NCI-H226 (cell line): ENCODE data around the gene MUC5B.
"Not testable (repeated sequence)": the region's sequence is repeated elsewhere in the genome, so short reads cannot be mapped to it uniquely, and the experiment has no call there.

ENCODE experiments used
- DNase-seq: peaks from one replicate; pipeline ENCODE4 v3.0.0-alpha.2; 2015

Gene MUC5B

GRCh38 chr11:1203505-1204271 lies 19.2 kb upstream of the MUC5B start:
- peak; percentile 19 for DNase-seq

DNA sequence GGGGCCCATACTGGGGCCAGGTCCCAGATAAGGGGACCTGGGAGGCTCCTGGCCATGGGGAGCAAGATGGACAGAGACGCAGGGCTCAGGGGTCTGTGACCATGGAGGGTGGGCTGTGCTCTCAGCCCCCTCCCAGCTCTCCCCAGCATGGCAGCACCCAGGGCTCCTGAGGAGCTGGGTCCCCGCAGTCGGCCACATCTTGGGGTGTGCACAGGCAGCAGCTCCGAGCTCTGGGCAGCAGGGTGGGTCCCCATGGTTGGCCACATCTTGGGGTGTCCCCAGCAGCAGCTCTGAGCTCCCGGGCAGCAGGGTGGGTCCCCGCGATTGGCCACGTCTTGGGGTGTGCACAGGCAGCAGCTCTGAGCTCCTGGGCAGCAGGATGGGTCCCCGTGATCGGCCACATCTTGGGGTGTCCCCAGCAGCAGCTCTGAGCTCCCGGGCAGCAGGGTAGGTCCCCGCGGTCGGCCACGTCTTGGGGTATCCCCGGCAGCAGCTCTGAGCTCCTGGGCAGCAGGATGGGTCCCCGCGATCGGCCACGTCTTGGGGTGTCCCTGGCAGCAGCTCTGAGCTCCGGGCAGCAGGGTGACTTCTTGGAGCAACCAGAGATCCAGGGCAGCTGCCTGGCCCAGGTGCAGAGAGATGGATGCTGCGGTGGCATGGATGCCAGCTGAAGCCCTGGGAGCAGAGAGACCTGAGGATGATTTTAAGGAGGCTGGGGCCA lies 18.3 kb upstream of the MUC5B start:
- no peak for DNase-seq

DNA sequence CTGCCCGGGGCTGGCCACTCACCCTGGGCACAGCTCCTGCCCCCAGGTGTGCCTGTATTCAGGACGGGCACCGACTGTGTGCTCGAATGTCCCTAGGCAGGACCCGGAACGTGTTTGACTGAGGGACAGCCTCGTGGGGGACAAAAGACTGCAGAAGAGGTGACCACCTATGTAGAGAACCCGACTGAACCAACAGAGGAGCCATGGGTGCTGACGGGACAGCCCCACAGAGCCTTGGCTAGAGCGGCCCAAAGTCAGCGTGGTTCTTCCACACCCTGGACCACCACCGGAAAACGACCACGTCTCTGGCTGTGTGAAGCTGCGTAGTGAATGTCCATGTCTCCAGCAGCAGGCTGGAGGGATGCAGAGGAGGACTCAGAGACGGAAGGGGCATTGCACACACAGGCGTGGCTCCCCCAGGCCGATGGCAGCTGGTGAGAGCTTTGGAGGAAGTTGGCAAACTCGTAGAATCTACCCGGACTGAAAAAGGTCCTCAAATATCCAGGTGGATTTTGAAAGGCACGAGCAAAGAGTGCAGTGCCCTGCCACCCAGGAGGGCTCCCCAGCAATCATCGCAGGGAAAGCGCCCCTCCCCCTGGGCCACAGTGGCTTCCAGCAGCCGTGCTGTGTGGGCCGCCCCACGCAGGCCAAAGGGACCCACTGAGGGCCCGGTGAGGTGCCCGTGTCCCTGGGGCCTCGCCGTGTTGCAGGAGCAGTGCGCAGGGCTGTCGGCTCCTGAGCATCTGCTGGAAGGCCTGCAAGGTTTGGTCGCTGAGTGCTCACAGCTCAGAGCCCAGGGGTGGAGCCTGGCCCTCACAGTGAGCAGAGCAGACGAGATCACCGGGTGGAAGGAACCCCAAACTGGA lies 17.5 kb upstream of the MUC5B start:
- no peak for DNase-seq

DNA sequence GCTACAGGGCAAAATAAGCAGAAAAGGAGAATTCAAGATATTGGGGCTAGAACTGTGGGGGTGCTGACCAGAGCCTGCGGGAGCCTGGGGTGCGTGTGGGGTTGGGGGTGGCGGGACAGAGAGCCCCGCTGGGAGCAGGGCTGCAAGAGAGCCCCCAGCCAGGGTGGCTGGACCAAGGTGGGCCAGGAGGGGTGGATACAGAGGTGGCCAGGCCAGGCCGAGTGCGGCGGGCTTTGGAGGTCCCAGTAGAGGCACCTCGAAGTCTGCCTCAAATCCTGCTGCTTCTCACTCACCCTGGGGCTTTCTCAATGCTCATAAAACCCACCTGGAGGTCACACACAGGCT lies 16.9 kb upstream of the MUC5B start:
- no peak for DNase-seq

- DNase-seq: no peak
Measured at GRCh38 chr11:1206391-1207271, 16.2 kb upstream of the MUC5B start.

GRCh38 chr11:1207401-1208143 lies 15.3 kb upstream of the MUC5B start:
- no peak for DNase-seq

DNA sequence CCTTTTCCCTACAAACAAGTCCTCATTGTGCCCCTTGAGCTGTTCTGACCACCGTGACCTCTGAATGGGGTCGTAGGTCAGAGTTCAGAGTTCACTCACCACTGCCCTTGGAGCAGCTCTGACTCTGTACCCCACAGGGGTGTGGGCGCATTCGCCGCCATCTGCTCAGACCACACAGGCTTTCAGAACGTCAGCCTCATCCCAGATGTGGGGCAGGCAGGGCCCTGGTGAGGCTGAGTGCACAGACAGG lies 14.8 kb upstream of the MUC5B start:
- DNase-seq: no peak

GRCh38 chr11:1208394-1209261 lies 14.2 kb upstream of the MUC5B start:
- no peak for DNase-seq

GRCh38 chr11:1209371-1210057 lies 13.4 kb upstream of the MUC5B start:
- DNase-seq: no peak

GRCh38 chr11:1211838-1212237 lies 11.0 kb upstream of the MUC5B start:
- no peak for DNase-seq

DNA sequence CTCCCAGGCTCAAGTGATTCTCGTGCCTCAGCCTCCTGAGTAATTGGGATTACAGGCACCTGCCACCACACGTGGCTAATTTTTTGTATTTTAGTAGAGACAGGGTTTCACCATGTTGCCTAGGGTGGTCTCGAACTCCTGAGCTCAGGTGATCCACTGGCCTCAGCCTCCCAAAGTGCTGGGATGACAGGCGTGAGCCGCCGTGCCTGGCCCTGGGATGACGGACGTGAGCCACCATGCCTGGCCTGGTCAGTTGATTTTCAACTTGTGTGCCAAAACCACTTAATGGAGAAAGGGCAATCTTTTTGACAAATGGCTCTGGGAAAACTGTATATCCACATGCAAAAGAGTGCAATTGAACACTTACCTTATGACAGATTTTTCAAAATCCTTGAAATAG lies 7.0 kb upstream of the MUC5B start:
- DNase-seq: not testable (repeated sequence)

DNA sequence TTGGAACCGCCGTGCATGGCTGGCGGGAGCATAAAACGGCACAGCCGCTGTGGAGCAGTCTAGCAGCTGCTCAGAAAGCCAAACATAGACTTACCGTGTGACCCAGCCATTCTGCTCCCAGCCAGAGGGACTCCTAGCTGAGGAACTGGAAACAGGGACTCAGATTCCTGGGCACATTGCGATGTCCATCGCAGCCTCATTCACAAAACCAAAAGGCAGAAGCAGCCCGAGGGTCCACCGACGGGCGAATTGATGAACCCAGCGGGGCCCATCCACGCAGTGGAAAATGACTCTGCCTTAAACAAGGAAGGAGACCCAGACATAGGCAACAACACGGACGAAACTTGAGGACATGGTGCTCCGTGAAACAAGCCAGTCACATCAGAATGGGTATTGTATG lies 5.7 kb upstream of the MUC5B start:
- no peak for DNase-seq

- no peak for DNase-seq
Measured at GRCh38 chr11:1218256-1218787, 4.5 kb upstream of the MUC5B start.

- no peak for DNase-seq
Measured at GRCh38 chr11:1218788-1219445, 3.9 kb upstream of the MUC5B start.

DNA sequence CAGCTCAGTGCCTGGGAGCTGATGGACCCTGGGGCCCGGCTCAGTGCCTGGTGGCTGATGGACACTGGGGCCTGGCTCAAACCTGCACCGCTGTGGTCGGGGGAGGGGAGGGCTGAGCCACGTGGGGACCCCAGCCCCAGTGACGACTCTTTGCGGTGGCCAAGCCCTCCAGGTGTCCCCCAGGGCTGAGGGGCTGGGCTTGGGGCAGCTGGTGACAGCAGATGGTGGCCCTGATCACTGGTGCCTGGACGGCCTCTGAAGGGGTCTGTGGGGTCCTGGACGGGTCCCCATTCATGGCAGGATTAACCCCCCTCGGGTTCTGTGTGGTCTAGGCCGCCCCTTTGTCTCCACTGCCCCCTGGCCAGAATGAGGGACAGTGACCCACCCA lies 3.4 kb upstream of the MUC5B start:
- no peak for DNase-seq

- no peak for DNase-seq
Measured at GRCh38 chr11:1219834-1220815, 2.7 kb upstream of the MUC5B start.

GRCh38 chr11:1220941-1221721 lies 1.7 kb upstream of the MUC5B start:
- DNase-seq: no peak

- DNase-seq: no peak
Measured at GRCh38 chr11:1221848-1222311, 986 bp upstream of the MUC5B start.
